ENCODE results near the gene SEMA4A.
A peak's percentile ranks its signal among the peaks of the same experiment; 100 is the strongest.
"Not testable (repeated sequence)": the region's sequence is repeated elsewhere in the genome, so short reads cannot be mapped to it uniquely, and the experiment has no call there.

Gene SEMA4A

GRCh38 chr1:156119503-156120209 lies 33.7 kb upstream of the SEMA4A start:
- FAIRE-seq, result no peak

- FAIRE-seq, result no peak
Measured at GRCh38 chr1:156120318-156120717, 33.1 kb upstream of the SEMA4A start.

GRCh38 chr1:156121005-156121404 lies 32.4 kb upstream of the SEMA4A start:
- not testable (repeated sequence) for FAIRE-seq

GRCh38 chr1:156121457-156121856 lies 31.9 kb upstream of the SEMA4A start:
- FAIRE-seq, result no peak

GRCh38 chr1:156122086-156122485 lies 31.3 kb upstream of the SEMA4A start:
- no peak for FAIRE-seq

GRCh38 chr1:156122519-156123355 lies 30.6 kb upstream of the SEMA4A start:
- FAIRE-seq, result no peak

- peak; percentile 41 for FAIRE-seq
Measured at GRCh38 chr1:156123356-156124196, 29.8 kb upstream of the SEMA4A start.

GRCh38 chr1:156124557-156125483 lies 28.6 kb upstream of the SEMA4A start:
- no peak for FAIRE-seq

GRCh38 chr1:156125544-156125943 lies 27.8 kb upstream of the SEMA4A start:
- FAIRE-seq, result not testable (repeated sequence)

GRCh38 chr1:156126043-156126629 lies 27.2 kb upstream of the SEMA4A start:
- no peak for FAIRE-seq

- FAIRE-seq, result no peak
Measured at GRCh38 chr1:156126630-156127534, 26.5 kb upstream of the SEMA4A start.

- no peak for FAIRE-seq
Measured at GRCh38 chr1:156128308-156128653, 25.1 kb upstream of the SEMA4A start.

- no peak for FAIRE-seq
Measured at GRCh38 chr1:156128654-156129597, 24.5 kb upstream of the SEMA4A start.

GRCh38 chr1:156129687-156130577 lies 23.5 kb upstream of the SEMA4A start:
- FAIRE-seq, result no peak

GRCh38 chr1:156130578-156130942 lies 22.8 kb upstream of the SEMA4A start:
- FAIRE-seq, result no peak

- no peak for FAIRE-seq
Measured at GRCh38 chr1:156134716-156135435, 18.5 kb upstream of the SEMA4A start.

- FAIRE-seq, result no peak
Measured at GRCh38 chr1:156135930-156136871, 17.2 kb upstream of the SEMA4A start.
